ENCODE data around the gene ARHGAP6. TPM values are rescaled to one million over a fixed set of nuclear protein-coding genes. Genes with fewer than 3 reads are reported as not detected.

ARHGAP6 gene
- polyA plus RNA-seq, 5 donors = 17.4 to 25.1 (median 21.4) TPM

DNA sequence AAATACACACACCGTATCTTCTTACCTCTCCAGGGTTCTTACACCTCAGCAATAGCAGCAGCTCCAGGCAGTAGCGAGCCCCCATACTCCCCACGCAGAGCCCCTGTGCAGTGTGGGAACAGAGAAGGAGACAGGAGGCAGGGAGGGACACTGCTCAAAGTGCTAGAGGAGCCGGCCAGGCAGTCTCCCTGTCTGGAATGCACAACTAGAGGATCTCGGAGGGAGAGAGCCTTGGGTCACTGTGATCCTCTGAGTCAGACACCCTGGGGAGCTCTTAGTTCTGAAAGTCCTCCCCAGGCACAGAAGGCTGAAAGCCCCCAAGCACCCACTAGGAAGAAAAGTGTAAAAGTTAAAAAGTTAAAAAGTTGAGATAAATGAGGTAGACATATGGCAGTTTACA is 356.5 kb downstream of the ARHGAP6 start:
- no peak for DNase-seq

DNA sequence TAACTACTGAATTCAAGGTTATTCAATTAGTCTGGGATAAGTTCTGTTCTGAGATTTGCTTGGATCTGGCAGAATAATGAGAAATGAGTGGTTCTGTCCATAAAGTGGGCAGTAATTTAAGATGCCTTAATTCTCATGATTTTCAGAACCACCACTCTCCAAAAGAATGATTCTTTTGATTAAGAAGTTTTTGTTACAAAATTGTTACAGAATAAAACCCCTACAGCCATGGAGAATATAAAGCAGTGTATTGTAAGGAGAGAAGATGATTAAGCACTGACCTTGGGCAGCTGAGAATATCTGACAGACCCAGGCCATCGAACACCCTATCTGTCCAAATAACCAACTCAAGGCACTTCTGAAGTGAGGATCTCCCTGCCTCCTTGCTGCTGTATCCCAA is 360.1 kb downstream of the ARHGAP6 start:
- no peak for DNase-seq

DNA sequence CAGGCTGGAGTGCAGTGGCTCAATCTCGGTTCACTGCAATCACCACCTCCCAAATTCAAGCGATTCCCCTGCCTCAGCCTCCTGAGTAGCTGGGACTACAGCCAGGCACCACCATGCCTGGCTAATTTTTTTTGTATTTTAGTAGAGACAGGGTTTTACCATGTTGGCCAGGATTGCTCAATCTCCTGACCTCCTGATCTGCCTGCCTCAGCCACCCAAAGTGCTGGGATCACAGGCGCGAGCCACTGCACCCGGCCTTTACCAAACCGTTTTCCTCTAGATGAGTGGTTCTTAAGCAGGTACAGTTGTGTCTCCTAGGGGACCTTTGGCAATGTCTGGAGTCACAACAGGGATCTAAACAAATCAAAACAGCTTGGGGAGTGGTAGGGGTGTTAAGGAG is 360.9 kb downstream of the ARHGAP6 start:
- no peak for DNase-seq

DNA sequence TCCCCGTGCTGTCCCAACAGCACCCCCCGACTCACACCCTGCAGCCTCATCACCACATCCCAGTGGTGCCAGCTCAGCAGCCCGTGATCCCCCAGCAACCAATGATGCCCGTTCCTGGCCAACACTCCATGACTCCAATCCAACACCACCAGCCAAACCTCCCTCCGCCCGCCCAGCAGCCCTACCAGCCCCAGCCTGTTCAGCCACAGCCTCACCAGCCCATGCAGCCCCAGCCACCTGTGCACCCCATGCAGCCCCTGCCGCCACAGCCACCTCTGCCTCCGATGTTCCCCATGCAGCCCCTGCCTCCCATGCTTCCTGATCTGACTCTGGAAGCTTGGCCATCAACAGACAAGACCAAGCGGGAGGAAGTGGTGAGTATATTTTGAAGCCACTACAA is 367.1 kb downstream of the ARHGAP6 start:
- no peak for DNase-seq

DNA sequence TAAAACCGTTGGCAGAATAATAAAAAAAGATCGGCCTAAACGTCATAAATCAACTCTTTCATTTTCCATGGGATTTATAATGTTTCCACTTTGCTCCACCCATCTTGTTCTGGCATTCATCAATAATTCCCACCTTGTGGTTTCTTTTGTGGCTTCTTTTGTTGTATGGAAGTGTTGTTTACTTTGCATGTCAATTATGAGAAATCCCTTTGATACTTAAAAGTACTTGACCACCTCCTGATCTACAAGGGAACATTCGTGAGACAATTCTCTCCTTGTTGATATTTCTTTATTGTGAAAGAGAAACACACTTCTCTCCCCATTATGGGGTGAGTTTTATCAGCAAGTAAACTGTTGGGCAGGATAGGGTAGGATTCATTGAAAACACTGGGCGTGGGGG is 369.7 kb downstream of the ARHGAP6 start:
- no peak for DNase-seq

DNA sequence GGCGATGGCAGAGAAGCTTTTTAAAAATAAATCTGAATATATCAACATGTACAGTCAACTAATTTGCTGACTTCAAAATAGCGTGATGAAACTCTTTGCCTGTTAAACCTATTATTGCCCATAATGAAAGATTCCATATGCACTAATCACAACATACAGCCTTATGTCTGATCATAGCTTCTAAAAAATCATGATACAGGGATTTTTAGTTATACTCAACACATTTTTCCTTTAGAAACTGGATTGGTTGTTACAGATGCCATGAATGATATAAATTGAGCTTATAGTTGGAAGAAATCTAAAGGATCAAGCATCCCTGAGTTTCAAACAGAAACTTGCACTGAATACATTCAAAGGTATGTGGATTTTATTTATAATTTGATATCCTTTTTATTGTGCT is 372.6 kb downstream of the ARHGAP6 start, which contains the start of gene AMELX:
Gene AMELX (plus strand): TSS at position 301 of the 400 bp plus-strand sequence. CDS start 1,376 bp downstream, outside the sequence.
- no peak for DNase-seq

DNA sequence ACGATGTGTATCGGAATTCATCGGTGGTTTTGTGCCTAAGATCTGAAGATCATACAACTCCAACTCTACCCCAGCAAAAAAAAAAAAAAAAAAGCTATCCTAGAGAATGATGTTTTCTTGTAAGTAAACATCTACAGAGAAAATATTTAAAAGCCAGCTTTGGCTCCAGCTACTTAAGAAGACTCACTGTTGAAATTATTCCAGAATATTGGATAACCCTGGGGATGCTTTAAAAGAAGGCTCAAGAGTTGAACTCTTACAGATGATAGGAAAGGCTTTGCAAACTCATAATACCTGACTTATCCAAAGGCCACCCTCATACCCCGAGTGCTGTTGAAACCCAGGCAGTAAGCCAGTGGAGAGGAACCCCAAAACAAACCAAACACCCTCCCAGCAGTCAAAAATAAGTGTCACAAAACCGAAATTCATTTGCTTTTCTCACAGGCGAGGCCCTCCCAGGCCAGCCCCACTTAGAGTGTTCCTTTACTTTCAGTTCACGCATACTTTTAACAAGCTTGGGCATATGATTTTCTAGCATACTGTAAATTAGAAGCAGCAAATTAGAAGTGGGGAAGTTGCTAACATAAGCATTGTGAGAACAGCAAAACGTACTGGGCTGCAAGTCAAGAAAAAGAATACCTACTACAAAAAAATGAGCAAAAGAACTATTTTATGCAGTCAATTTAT is 375.2 kb downstream of the ARHGAP6 start:
- DNase-seq = no peak

DNA sequence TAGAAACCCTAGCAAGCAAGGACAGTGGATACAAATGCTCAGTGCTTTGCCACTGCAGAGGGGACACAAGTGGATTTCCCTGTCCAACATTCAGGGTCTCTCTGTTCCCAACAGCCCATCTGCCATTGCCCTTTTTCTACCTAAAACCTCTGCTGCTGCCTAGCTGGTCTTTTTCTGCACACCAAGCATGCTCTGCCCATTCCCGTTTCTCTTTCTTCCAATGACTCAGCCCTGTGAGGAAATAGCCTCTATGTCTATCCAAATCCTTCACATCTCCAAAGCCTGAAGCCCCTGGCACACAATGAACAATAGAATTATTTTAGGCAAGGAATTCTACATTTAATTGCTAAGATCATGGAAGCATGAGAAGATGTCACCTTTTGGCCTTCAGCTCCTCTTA is 378.2 kb downstream of the ARHGAP6 start:
- no peak for DNase-seq

DNA sequence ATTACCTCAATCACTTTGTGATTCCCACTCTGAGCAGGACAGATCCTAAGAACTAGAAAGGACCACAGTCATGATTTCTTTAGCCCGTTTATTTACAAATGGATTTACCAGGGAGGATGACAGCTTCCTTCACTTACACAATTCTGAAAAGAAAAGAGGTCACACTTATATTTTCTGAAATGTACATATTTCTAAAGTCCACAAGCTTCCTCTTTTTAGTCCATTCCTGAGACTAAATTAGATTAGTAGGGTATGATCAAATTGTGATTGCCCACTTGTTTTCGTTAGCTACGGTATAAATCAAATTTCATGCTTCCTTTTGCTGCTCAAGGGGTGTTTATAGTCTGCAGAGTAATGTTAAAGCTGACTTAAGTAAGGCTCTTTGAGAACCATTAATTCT is 380.1 kb downstream of the ARHGAP6 start:
- DNase-seq = no peak

DNA sequence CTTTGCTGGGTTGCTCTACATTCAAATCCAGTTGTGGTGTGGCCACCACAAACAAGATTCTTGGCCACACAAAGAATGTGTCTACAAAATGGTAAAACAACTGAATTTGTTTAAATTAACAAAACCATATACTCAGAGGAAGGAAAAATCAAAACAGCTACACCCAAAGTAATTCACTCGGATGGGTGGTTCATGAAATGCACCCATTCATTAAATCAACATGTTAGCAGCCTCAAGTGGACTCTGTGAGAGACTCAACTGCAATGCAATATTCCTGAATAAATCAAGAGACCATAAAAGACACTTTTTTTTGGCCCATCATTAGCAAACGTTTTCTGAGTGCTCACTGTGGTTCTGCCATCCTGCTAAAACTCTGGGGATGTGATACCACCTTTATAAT is 383.7 kb downstream of the ARHGAP6 start:
- DNase-seq = no peak

DNA sequence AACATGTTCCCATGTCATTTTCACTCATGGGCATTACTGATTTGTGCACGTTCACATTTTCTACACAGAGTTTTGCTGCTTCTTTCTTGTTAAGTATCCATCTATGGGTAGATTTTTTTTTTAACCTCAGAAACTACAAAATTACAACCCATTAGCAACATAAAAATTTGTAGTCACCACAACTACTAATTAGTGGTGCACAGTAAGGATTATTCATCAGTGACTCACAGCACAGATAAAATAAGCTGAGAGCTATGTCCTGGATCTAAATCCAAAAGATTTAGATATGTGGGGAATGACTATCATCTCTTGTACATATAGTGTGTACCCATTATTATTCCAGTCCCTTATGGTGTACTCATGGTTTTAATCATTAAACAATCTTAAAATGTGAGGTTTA is 392.2 kb downstream of the ARHGAP6 start:
- no peak for DNase-seq

DNA sequence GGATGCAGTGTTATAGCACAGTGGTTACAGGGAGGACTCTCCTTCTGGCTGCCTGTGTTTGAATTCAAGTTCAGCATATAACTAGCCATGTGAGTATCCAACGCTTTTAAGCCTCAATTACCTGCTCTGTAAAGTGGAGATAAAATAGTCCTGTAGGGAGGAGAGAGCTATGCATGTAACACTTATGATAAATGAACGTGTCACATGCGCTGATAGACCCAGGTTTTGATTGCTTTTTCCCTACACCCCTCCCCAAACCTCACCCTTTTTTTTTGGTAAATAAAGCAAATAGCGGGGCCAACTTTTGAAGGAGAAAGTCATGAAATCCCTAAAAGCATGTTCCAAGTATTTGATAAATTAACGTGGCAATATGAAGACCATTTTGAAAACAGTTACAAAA is 392.9 kb downstream of the ARHGAP6 start:
- DNase-seq = no peak

DNA sequence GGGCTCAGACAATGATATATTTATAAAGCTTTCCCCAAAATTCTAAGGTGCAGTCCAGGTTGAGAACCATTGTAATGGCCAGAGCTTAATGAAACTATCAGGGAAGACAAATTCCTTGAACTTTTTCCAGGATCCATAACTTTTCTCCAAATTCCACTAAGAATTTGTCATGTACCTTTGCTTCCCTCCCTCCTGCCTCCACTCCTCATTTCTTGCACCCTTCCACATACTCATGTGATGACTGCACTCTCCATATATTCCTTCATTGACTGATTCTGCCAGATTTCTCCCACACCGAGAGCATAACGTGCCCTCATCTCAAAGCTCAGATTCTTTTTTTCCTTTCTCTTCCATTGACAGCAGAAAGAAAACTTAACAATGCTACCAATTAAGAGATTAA is 393.4 kb downstream of the ARHGAP6 start:
- DNase-seq = no peak

DNA sequence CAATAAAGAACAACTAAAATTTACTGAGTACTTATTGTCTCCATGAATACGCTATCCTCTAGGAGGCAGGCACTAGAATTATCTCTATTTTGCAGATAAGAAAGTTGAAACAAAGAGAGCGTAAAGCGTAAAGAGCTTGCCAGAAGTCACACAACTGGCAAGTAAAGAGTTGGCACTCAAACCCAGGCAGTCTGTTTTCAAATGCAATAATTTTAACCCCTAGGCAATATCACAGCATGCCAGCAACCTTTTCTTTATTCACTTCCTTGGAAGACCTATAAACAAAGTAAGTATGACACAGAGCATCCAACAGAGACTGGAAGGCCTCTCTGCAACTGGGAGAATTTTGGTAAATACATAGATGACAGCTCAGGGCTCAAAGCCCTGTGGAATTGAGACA is 395.7 kb downstream of the ARHGAP6 start:
- no peak for DNase-seq

DNA sequence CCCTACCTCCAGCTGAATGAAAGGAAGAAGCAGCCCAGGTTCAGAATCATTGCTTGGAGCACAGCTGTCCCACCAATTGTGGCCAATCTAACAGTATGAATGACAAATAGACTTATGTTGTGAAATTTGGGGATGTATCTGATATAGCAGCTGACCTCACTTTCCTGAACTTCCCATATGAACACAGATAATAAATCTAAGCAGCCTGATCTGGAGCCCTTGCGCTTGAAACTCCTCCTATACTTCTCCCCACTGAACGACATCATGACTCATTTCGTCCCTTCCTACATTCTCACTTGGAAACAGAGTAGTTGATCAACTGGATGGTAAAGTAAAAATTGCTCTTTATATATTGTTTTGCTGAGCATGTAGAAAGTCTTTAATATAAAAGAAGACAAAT is 396.7 kb downstream of the ARHGAP6 start:
- DNase-seq = no peak

DNA sequence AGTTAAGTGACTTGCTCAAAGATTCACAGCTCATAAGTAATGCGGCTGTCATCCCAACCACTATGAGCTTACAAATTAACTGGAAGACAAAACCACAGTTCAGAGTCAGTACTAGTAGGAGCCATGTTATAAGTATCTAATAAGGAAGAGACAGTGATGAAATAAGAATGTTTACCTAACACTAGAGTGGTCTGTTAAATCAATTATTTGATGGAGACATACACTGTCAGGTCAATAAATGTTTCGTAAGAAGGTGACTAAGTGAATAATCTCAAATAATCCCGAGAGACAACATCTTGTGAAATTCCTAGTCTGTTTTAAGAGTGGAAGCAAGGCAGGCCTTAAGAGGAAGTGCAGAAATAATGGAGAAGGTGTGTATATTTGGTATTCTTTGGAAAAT is 398.3 kb downstream of the ARHGAP6 start:
- no peak for DNase-seq

DNA sequence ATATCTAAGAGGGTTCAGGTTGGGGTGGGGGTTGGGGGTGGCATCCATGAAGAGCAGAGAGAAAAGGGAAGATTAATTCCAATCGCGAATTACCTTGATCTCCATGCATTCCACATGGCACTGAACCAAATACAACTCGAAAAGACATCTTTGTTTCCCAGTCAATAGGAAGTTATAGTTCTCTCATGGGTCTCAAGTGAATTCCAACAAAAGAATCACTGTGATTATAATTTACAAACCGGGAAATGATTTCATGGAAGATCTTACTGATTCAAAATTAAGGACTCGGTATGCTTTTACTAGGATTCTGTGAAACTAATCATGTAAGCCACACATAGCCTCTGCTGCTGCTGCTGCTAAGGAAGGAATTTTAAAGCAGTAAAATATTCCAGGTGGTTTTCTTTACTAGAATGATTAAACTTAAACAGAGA is 399.1 kb downstream of the ARHGAP6 start:
- DNase-seq = no peak

DNA sequence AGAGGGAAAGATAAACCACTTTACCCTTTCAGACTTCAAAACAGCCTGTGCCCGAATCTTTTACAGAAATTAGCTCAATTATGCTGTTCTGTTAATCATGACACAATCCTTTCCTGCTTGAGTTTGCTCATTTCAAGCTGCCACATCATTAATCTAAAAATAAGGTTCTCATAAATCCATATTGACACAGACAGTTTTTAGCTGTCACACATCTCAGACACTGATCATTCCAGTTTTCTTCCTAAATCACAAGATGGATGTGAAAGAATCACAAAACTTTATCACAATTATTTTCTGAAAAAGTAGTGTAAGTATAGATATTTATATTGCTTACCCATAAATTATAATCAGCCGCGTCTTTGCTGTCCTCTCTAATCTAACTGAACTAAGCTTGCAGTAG is 400.4 kb downstream of the ARHGAP6 start:
- DNase-seq = no peak

DNA sequence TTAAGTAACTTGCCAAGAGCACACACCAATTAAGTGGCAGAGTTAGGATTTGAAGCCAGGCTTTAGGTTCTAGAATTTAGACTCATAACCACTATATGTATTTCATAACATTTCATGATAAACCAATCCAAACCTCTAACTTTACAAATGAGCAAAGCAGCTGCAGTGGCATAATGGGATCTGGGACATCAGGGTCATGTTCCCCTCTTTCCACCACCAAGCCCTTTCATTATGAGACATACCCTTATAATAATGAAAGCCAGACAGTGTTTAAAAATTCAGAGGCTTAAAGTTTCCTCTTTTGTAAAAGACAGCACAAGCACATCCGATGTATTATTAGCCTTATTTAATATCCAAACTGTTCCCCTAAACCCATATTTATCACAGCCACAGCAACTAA is 400.8 kb downstream of the ARHGAP6 start:
- DNase-seq = no peak

DNA sequence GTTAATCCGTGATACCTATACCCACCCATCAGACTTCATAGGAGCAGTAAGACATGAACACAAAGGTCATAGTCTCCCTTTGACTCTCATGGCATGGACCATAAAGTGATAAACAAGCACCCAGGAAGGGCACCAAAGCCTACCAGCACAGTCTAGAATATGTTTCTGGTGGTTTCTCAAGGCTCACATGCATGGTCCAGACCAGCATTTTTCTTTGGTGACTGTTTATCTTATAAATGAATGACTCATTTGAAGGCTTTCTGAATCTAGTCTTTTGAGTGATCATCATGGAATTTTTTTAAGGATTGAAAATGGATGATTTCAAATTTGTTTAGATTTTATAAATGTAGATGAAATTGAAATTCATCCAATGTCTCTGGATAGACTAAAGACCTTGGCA is 404.5 kb downstream of the ARHGAP6 start:
- DNase-seq = no peak

DNA sequence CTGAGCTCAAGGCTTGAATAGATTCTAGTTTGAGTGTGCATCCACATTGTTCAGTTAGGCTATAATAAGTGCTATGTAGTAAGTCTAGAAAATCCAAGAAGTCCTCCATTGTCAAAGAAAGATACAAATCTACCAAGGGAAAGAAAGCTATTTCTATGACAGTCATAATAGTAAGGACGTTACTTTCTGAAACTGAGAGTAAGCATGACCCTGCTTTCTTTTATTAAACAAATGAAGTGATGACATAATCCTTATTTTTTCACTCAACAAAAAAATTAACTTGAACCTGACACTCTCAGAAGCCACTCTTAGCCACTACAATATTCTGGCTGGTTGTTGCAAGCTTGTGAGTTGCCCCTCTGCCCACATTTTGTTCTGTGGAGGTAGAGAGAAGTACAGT is 406.3 kb downstream of the ARHGAP6 start:
- DNase-seq = no peak

DNA sequence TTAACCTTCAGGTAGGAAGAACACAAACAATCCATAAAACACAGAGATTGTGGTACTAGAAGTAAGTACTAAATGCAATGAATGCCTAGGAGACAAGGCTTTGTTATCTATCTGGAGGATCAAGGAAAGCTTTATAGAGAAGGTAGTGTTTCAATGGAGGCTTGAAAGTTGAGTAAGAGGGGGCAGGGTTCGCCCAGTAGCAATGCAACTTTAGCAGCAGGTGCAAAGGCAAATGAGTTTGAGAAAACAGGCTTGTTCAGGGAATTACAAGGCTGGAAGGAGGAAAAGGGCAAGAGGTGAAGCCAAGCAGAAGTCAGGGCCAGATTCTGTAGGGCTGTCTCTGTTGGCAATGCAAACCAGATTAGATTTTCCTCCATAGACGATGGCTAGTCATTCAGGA is 408.0 kb downstream of the ARHGAP6 start:
- DNase-seq = no peak

DNA sequence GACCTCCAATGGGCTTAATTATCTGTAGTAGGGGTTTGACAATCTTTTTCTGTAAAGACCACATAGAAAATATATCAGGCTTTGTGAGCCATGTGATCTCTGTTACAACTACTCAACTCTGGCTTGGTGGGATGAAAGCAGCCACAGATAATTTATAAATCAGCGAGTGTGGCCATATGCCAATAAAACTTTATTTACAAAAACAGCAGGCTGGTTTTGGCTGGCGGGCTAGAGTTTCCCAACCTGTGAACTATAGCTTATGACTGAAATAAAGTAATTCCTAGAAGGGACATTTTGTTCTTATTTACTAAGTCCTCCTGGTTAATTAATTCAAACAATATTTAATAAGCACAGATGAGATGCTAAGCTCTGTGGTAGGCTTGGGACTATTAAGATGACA is 408.4 kb downstream of the ARHGAP6 start:
- no peak for DNase-seq

DNA sequence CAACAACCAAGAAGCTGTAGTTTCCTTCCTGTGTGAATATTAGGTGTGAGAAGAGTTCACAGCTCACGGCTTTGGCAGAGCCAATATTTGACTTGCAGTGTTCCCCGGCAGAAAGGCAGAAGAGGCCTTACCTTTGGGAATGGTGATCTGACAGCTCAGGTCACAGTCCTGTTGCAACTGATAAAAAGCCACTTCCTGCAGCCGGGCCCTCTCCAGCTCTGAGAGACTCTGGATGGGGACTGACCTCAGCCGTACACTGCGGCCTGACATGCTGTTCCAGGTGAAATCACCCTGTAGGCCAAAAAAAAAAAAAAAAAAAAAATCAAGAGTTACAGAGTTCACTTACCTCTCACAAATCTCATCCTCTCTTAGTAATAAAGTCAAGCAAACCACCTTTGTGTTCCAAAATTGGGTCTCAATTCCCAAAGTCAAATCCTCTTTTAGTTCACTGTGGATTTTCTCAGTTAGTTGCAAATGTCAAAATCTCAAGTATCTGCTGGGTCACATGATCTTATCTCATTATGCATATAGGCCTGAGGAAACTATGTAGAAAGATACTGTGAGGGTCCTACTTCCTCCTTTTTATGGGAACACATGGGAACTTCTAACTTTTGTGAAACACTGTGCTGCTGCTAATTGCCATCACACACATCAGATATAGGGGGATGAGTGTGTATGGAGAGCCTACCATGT is 411.2 kb downstream of the ARHGAP6 start:
- DNase-seq = no peak
